ENCODE data around the gene GLUD1. TPM values are rescaled to one million over a fixed set of nuclear protein-coding genes. Genes with fewer than 3 reads are reported as not detected.
"Not testable (repeated sequence)": the region's sequence is repeated elsewhere in the genome, so short reads cannot be mapped to it uniquely, and the experiment has no call there.

The GLUD1 gene
- total RNA-seq, 1 experiment from 2014 or later = 275 TPM

GRCh38 chr10:87085537-87085936 is 9.1 kb downstream of the GLUD1 start:
- no peaks in the 10 kb centered on the region for H3K9me3 Mint-ChIP-seq (ENCODE audit: unreplicated experiment)
- H3K4me1 Mint-ChIP-seq (ENCODE audit: insufficient read depth, unreplicated experiment) = peaks cover 57% of the 10 kb centered on the region
- peak overlapping the region; percentile 93 for H3K27ac Mint-ChIP-seq (ENCODE audit: low read depth, unreplicated experiment)
- BruUV-seq (replicated peaks) = no TSS peak
- no peak overlapping the region for H3K4me3 Mint-ChIP-seq (ENCODE audit: unreplicated experiment)
- peaks cover 73% of the 10 kb centered on the region for H3K36me3 Mint-ChIP-seq (ENCODE audit: insufficient read depth, unreplicated experiment)
- intact Hi-C loops (cut with micrococcal nuclease) = no loop called here
- POLR2A ChIA-PET = interaction anchor here (0.5 to 5.4 kb wide), 5 partner anchors 9 to 591 kb away, joined by 4 to 202 read pairs (median 5); partner anchors contain the start of genes ADIRF, GLUD1 and SHLD2
- CTCF ChIA-PET = interaction anchor here (0.7 to 1.0 kb wide), 4 partner anchors 12 to 329 kb away, joined by 3 read pairs; partner anchors contain the start of gene BMPR1A
- H3K27me3 Mint-ChIP-seq (ENCODE audit: insufficient read depth, unreplicated experiment) = no peaks in the 10 kb centered on the region
- TF ChIP-seq CTCF (IDR thresholded peaks at IDR 0.05; ENCODE audit: unreplicated experiment) = no peak
- no peak for DNase-seq (ENCODE audit: unreplicated experiment)

GRCh38 chr10:87084291-87084782 is 10.3 kb downstream of the GLUD1 start:
- peaks cover 48% of the 10 kb centered on the region for H3K4me1 Mint-ChIP-seq (ENCODE audit: insufficient read depth, unreplicated experiment)
- H3K36me3 Mint-ChIP-seq (ENCODE audit: insufficient read depth, unreplicated experiment) = peaks cover 71% of the 10 kb centered on the region
- ChIA-PET POLR2A (interaction anchor here (0.7 to 5.4 kb wide), 4 partner anchors 10 to 115 kb away, joined by 3 to 202 read pairs (median 22); partner anchors contain the start of genes ADIRF, GLUD1 and SHLD2), CTCF (interaction anchor here (3.0 kb wide), 1 partner anchor 9 kb away, joined by 21 read pairs; no protein-coding TSS in a partner anchor)
- peak; percentile 59 for DNase-seq (ENCODE audit: unreplicated experiment)
- H3K4me3 Mint-ChIP-seq (ENCODE audit: unreplicated experiment) = peak overlapping the region; percentile 45
- not testable (repeated sequence) for BruUV-seq (replicated peaks); H3K27me3 Mint-ChIP-seq (ENCODE audit: insufficient read depth, unreplicated experiment); H3K9me3 Mint-ChIP-seq (ENCODE audit: unreplicated experiment)
- peak overlapping the region; percentile 93 for H3K27ac Mint-ChIP-seq (ENCODE audit: low read depth, unreplicated experiment)
- intact Hi-C loops (cut with micrococcal nuclease) = loop anchor here (1.0 kb wide), 1 partner anchor 9 kb away; no protein-coding TSS in a partner anchor

- BruUV-seq (replicated peaks) = TSS peak; percentile 41
- H3K36me3 Mint-ChIP-seq (ENCODE audit: insufficient read depth, unreplicated experiment) = peaks cover 65% of the 10 kb centered on the region
- intact Hi-C loops (cut with micrococcal nuclease) = loop anchor here (1.0 kb wide), 1 partner anchor 10 kb away; no protein-coding TSS in a partner anchor
- DNase-seq (ENCODE audit: unreplicated experiment) = peak; percentile 33
- H3K4me3 Mint-ChIP-seq (ENCODE audit: unreplicated experiment) = peak overlapping the region; percentile 45
- H3K9me3 Mint-ChIP-seq (ENCODE audit: unreplicated experiment); H3K27me3 Mint-ChIP-seq (ENCODE audit: insufficient read depth, unreplicated experiment): not testable (repeated sequence)
- H3K27ac Mint-ChIP-seq (ENCODE audit: low read depth, unreplicated experiment) = peak overlapping the region; percentile 93
- POLR2A ChIA-PET = interaction anchor here (0.7 to 5.4 kb wide), 4 partner anchors 10 to 114 kb away, joined by 3 to 202 read pairs (median 22); partner anchors contain the start of genes ADIRF, GLUD1 and SHLD2
- CTCF ChIA-PET = interaction anchor here (3.0 kb wide), 1 partner anchor 9 kb away, joined by 21 read pairs; no protein-coding TSS in a partner anchor
- peaks cover 44% of the 10 kb centered on the region for H3K4me1 Mint-ChIP-seq (ENCODE audit: insufficient read depth, unreplicated experiment)
Observed at GRCh38 chr10:87083576-87084290, 10.9 kb downstream of the GLUD1 start.

GRCh38 chr10:87082219-87082618 is 12.4 kb downstream of the GLUD1 start:
- H3K4me3 Mint-ChIP-seq (ENCODE audit: unreplicated experiment) = peak overlapping the region; percentile 45
- ChIA-PET POLR2A (interaction anchor here (0.6 to 5.4 kb wide), 6 partner anchors 10 to 113 kb away, joined by 3 to 202 read pairs (median 6); partner anchors contain the start of genes ADIRF, GLUD1 and SHLD2), CTCF (interaction anchor here (0.6 to 3.0 kb wide), 3 partner anchors 9 to 300 kb away, joined by 3 to 21 read pairs (median 3); no protein-coding TSS in a partner anchor)
- intact Hi-C loops (cut with micrococcal nuclease); BruUV-seq (replicated peaks); H3K27me3 Mint-ChIP-seq (ENCODE audit: insufficient read depth, unreplicated experiment); H3K9me3 Mint-ChIP-seq (ENCODE audit: unreplicated experiment): not testable (repeated sequence)
- peak; percentile 81 for DNase-seq (ENCODE audit: unreplicated experiment)
- peaks cover 56% of the 10 kb centered on the region for H3K36me3 Mint-ChIP-seq (ENCODE audit: insufficient read depth, unreplicated experiment)
- H3K4me1 Mint-ChIP-seq (ENCODE audit: insufficient read depth, unreplicated experiment) = peaks cover 45% of the 10 kb centered on the region
- H3K27ac Mint-ChIP-seq (ENCODE audit: low read depth, unreplicated experiment) = peak overlapping the region; percentile 93

- Mint-ChIP-seq H3K4me1 (ENCODE audit: insufficient read depth, unreplicated experiment) (peaks cover 45% of the 10 kb centered on the region), H3K36me3 (ENCODE audit: insufficient read depth, unreplicated experiment) (peaks cover 51% of the 10 kb centered on the region), H3K4me3 (ENCODE audit: unreplicated experiment) (peak overlapping the region; percentile 45), H3K27ac (ENCODE audit: low read depth, unreplicated experiment) (peak overlapping the region; percentile 93)
- H3K27me3 Mint-ChIP-seq (ENCODE audit: insufficient read depth, unreplicated experiment); DNase-seq (ENCODE audit: unreplicated experiment); BruUV-seq (replicated peaks); intact Hi-C loops (cut with micrococcal nuclease); H3K9me3 Mint-ChIP-seq (ENCODE audit: unreplicated experiment): not testable (repeated sequence)
- CTCF ChIA-PET = interaction anchor here (0.6 to 3.0 kb wide), 3 partner anchors 8 to 299 kb away, joined by 3 to 21 read pairs (median 3); no protein-coding TSS in a partner anchor
- POLR2A ChIA-PET = interaction anchor here (0.9 to 5.4 kb wide), 5 partner anchors 9 to 112 kb away, joined by 3 to 202 read pairs (median 7); partner anchors contain the start of genes ADIRF, GLUD1 and SHLD2
Observed at GRCh38 chr10:87081574-87081973, 13.1 kb downstream of the GLUD1 start.

- CTCF ChIA-PET; intact Hi-C loops (cut with micrococcal nuclease); H3K4me3 Mint-ChIP-seq (ENCODE audit: unreplicated experiment); H3K9me3 Mint-ChIP-seq (ENCODE audit: unreplicated experiment); H3K27me3 Mint-ChIP-seq (ENCODE audit: insufficient read depth, unreplicated experiment); BruUV-seq (replicated peaks); H3K27ac Mint-ChIP-seq (ENCODE audit: low read depth, unreplicated experiment); DNase-seq (ENCODE audit: unreplicated experiment); POLR2A ChIA-PET: not testable (repeated sequence)
- Mint-ChIP-seq H3K36me3 (ENCODE audit: insufficient read depth, unreplicated experiment) (peaks cover 52% of the 10 kb centered on the region), H3K4me1 (ENCODE audit: insufficient read depth, unreplicated experiment) (peaks cover 37% of the 10 kb centered on the region)
Observed at GRCh38 chr10:87080621-87081020, 14.0 kb downstream of the GLUD1 start.
